IMR-90 (cell line): Measurements from ENCODE around the gene UBL3.

ENCODE experiments used
- BHLHE40 ChIP-seq: fragments of 150-350 bp; IDR thresholded peaks from 2 replicates; pipeline ENCODE4 v1.6.1; 2016; ENCODE audit warnings: mild to moderate bottlenecking, low read depth, low read length
- FOS ChIP-seq: fragments of 150-350 bp; IDR thresholded peaks from 2 replicates; pipeline ENCODE4 v1.6.1; 2016; ENCODE audit warnings: low read depth, low read length
- MAZ ChIP-seq: IDR thresholded peaks from 2 replicates; pipeline ENCODE4 v1.6.1; 2012; ENCODE audit warnings: low read depth, mild to moderate bottlenecking, low read length, improper control_type of control experiment, moderate library complexity, borderline replicate concordance
- MXI1 ChIP-seq: IDR thresholded peaks from 2 replicates; pipeline ENCODE4 v1.6.1; 2012; ENCODE audit warnings: low read depth, mild to moderate bottlenecking, low read length, moderate library complexity, borderline replicate concordance
- RAD21 ChIP-seq: IDR thresholded peaks from 2 replicates; pipeline ENCODE4 v1.6.1; 2012; ENCODE audit warnings: low read length, improper control_type of control experiment
- USF2 ChIP-seq: fragments of 150-350 bp; IDR thresholded peaks from 2 replicates; pipeline ENCODE4 v1.6.1; 2017; ENCODE audit warnings: mild to moderate bottlenecking, antibody characterized with exemption, low read length, low read depth
- TF ChIP-seq, protein P1 (sequence below): conservative IDR thresholded peaks from 2 replicates; pipeline ENCODE4 v1.5.1; 2012; ENCODE audit warnings: mild to moderate bottlenecking, low read depth, low read length, improper control_type of control experiment

DNA sequence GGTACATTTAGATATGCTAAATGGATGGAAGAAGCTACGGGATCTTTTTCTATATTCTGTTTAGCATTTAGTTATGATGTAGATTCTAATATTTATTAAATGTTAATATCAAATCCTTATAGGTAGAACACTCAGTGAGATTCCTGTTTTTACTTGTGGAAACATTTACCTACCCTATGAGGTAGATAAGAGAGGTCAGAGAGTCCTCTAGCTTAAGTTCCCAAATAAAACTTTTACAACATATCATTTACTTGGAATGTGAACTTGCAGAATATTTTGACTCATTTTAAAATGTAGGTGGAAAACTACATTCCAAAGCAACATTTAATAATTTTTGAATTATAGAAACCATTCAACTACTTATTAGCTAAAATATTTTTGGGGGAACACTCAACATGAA lies 63.7 kb downstream of the UBL3 start:
- no peak for TF ChIP-seq FOS
- TF ChIP-seq, protein P1, sequence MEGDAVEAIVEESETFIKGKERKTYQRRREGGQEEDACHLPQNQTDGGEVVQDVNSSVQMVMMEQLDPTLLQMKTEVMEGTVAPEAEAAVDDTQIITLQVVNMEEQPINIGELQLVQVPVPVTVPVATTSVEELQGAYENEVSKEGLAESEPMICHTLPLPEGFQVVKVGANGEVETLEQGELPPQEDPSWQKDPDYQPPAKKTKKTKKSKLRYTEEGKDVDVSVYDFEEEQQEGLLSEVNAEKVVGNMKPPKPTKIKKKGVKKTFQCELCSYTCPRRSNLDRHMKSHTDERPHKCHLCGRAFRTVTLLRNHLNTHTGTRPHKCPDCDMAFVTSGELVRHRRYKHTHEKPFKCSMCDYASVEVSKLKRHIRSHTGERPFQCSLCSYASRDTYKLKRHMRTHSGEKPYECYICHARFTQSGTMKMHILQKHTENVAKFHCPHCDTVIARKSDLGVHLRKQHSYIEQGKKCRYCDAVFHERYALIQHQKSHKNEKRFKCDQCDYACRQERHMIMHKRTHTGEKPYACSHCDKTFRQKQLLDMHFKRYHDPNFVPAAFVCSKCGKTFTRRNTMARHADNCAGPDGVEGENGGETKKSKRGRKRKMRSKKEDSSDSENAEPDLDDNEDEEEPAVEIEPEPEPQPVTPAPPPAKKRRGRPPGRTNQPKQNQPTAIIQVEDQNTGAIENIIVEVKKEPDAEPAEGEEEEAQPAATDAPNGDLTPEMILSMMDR, result no peak
- TF ChIP-seq RAD21, result no peak
- no peak for TF ChIP-seq BHLHE40
- TF ChIP-seq MAZ, result no peak
- no peak for TF ChIP-seq USF2
- no peak for TF ChIP-seq MXI1
